DOHH2 (cell line): ENCODE data around the gene PDE3B.
A peak's percentile ranks its signal among the peaks of the same experiment; 100 is the strongest.
"Not testable (repeated sequence)": the region's sequence is repeated elsewhere in the genome, so short reads cannot be mapped to it uniquely, and the experiment has no call there.

Experiments used
- H3F3A ChIP-seq: fragments of 200-600 bp; sonication (generic), shearing (Covaris generic); 2 replicates; pipeline ENCODE4 v1.6.0; 2016; ENCODE audit warnings: antibody characterized with exemption, mild to moderate bottlenecking; ENCODE audit not compliant: control insufficient read depth, insufficient read depth
- H3K27ac ChIP-seq: fragments of 200-600 bp; sonication (generic); 2 replicates; pipeline ENCODE4 v1.5.1; 2014; ENCODE audit warnings: low read depth, mild to moderate bottlenecking, low read length, moderate library complexity
- H3K27me3 ChIP-seq: fragments of 200-600 bp; sonication (generic); 2 replicates; pipeline ENCODE4 v1.6.1; 2014; ENCODE audit warnings: mild to moderate bottlenecking, low read length, mixed read lengths; ENCODE audit not compliant: control insufficient read depth
- H3K36me3 ChIP-seq: fragments of 200-600 bp; sonication (generic); 2 replicates; pipeline ENCODE4 v1.6.1; 2014; ENCODE audit warnings: mild to moderate bottlenecking, low read length, moderate library complexity, mixed read lengths; ENCODE audit not compliant: control insufficient read depth
- H3K4me1 ChIP-seq: fragments of 200-600 bp; sonication (generic); 2 replicates; pipeline ENCODE4 v1.6.1; 2014; ENCODE audit warnings: mild to moderate bottlenecking, low read length, mixed read lengths; ENCODE audit not compliant: control insufficient read depth
- H3K4me2 ChIP-seq: fragments of 200-600 bp; sonication (generic); 2 replicates; pipeline ENCODE4 v1.6.0; 2014; ENCODE audit warnings: mild to moderate bottlenecking, low read length, moderate library complexity
- H3K4me3 ChIP-seq: fragments of 200-600 bp; sonication (generic); 2 replicates; pipeline ENCODE4 v1.5.1; 2014; ENCODE audit warnings: mild to moderate bottlenecking, low read length, mixed read lengths
- H3K79me2 ChIP-seq: fragments of 200-600 bp; sonication (generic); 2 replicates; pipeline ENCODE4 v1.6.1; 2014; ENCODE audit warnings: mild to moderate bottlenecking, low read length, mixed read lengths; ENCODE audit not compliant: control insufficient read depth
- H3K9me2 ChIP-seq: fragments of 200-600 bp; sonication (generic); replicated peaks from 2 replicates; pipeline ENCODE4 v1.6.1; 2014; ENCODE audit warnings: mild to moderate bottlenecking, low read length, mixed read lengths; ENCODE audit not compliant: control insufficient read depth
- H3K9me3 ChIP-seq: fragments of 200-600 bp; sonication (generic); 2 replicates; pipeline ENCODE4 v1.6.1; 2014; ENCODE audit warnings: antibody characterized with exemption, low read length, mixed read lengths; ENCODE audit not compliant: control insufficient read depth, insufficient read depth
- H4K20me1 ChIP-seq: fragments of 200-600 bp; sonication (generic); 2 replicates; pipeline ENCODE4 v1.6.0; 2014; ENCODE audit warnings: low read depth, mild to moderate bottlenecking, antibody characterized with exemption, low read length, moderate library complexity; ENCODE audit not compliant: control insufficient read depth, insufficient read depth
- EZH2phosphoT487 ChIP-seq: fragments of 200-600 bp; sonication (generic); IDR thresholded peaks from 2 replicates; pipeline ENCODE4 v1.6.1; 2017; ENCODE audit warnings: borderline replicate concordance, mild to moderate bottlenecking, antibody characterized with exemption, low read length, moderate library complexity, mixed read lengths
- TF ChIP-seq, protein P1 (sequence below): fragments of 200-600 bp; sonication (generic); IDR thresholded peaks from one replicate; pipeline ENCODE4 v1.5.1; 2014; ENCODE audit warnings: antibody characterized with exemption, mild to moderate bottlenecking, low read depth, low read length; ENCODE audit not compliant: poor library complexity, severe bottlenecking

PDE3B gene

DNA sequence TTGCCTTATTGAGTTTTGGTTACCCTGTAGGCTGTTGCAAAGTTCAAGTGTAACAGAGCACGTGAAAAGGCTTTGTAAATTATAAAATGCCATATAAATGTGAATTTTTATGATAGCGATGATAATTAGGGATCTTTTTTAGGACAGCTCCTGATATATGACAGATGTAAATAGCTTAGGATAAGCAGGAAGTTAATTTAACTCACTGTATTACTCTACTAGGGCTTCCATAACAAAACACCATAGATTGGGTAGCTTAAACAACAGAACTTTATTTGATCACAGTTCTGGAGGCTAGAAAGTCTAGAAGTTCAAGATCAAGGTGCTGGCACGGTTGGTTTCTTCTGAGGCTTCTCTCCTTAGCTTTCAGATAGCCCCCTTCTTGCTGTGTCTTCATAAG lies 17.0 kb upstream of the PDE3B start:
- no peaks in the 10 kb centered on the region for H3K27me3 ChIP-seq
- no peaks in the 10 kb centered on the region for H4K20me1 ChIP-seq
- H3K9me2 ChIP-seq: no peaks in the 10 kb centered on the region
- H3K4me1 ChIP-seq: peaks cover 24% of the 10 kb centered on the region
- H3K4me3 ChIP-seq: peak overlapping the region; percentile 46
- H3K27ac ChIP-seq: peak overlapping the region; percentile 31
- no peaks in the 10 kb centered on the region for H3K79me2 ChIP-seq
- TF ChIP-seq EZH2phosphoT487: no peak
- TF ChIP-seq, protein P1, sequence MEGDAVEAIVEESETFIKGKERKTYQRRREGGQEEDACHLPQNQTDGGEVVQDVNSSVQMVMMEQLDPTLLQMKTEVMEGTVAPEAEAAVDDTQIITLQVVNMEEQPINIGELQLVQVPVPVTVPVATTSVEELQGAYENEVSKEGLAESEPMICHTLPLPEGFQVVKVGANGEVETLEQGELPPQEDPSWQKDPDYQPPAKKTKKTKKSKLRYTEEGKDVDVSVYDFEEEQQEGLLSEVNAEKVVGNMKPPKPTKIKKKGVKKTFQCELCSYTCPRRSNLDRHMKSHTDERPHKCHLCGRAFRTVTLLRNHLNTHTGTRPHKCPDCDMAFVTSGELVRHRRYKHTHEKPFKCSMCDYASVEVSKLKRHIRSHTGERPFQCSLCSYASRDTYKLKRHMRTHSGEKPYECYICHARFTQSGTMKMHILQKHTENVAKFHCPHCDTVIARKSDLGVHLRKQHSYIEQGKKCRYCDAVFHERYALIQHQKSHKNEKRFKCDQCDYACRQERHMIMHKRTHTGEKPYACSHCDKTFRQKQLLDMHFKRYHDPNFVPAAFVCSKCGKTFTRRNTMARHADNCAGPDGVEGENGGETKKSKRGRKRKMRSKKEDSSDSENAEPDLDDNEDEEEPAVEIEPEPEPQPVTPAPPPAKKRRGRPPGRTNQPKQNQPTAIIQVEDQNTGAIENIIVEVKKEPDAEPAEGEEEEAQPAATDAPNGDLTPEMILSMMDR: no peak
- H3K4me2 ChIP-seq: peak overlapping the region; percentile 63
- no peaks in the 10 kb centered on the region for H3F3A ChIP-seq
- no peaks in the 10 kb centered on the region; the same call in 1 of the 2 replicates for H3K9me3 ChIP-seq
- no peaks in the 10 kb centered on the region for H3K36me3 ChIP-seq

DNA sequence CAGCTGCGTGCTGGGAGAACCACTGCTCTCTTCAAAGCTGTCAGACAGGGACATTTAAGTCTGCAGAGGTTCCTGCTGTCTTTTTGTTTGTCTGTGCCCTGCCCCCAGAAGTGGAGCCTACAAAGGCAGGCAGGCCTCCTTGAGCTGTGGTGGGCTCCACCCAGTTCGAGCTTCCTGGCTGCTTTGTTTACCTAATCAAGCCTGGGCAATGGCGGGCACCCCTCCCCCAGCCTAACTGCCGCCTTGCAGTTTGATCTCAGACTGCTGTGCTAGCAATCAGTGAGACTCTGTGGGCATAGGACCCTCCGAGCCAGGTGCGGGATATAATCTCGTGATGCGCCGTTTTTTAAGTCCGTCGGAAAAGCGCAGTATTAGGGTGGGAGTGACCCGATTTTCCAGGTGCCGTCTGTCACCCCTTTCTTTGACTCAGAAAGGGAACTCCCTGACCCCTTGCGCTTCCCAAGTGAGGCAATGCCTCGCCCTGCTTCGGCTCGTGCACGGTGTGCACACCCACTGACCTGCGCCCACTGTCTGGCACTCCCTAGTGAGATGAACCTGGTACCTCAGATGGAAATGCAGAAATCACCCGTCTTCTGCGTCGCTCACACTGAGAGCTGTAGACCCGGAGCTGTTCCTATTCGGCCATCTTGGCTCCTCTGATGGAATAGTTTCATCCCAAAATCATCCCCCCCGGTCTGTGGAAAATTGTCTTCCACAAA lies 9.9 kb upstream of the PDE3B start:
- not testable (repeated sequence) for H3F3A ChIP-seq, H3K9me3 ChIP-seq, H3K27ac ChIP-seq, H3K27me3 ChIP-seq, H4K20me1 ChIP-seq, H3K36me3 ChIP-seq, H3K9me2 ChIP-seq, H3K4me3 ChIP-seq, H3K79me2 ChIP-seq, H3K4me2 ChIP-seq
- H3K4me1 ChIP-seq: peaks cover 12% of the 10 kb centered on the region

DNA sequence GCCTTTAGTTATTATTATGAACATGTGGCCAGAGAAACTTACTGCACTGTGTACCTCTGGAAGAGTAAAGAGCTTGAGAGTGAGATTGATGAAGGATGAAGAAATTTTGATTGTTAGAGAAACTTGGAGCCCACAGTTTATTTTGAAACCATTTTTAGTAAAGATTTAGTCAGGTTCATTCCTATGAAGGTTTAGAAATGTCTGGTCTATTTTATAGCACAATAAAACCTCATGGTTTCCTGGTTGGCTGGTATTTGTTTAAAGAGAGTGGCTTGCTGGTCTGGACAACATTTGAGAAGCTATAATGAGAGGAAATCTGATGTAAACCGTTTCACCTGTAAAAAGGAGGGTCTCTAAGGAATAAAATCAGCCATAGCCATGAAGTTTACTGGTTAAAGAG lies 8.8 kb upstream of the PDE3B start:
- Histone ChIP-seq H3K9me2 (no peaks in the 10 kb centered on the region; the same call in 1 of the 2 replicates), H3K4me1 (peaks cover 12% of the 10 kb centered on the region), H3K4me3 (no peak overlapping the region), H3F3A (no peaks in the 10 kb centered on the region), H3K9me3 (no peaks in the 10 kb centered on the region), H3K4me2 (no peak overlapping the region), H3K27me3 (peaks cover 7% of the 10 kb centered on the region; the same call in 1 of the 2 replicates), H3K36me3 (no peaks in the 10 kb centered on the region), H3K27ac (no peak overlapping the region), H3K79me2 (no peaks in the 10 kb centered on the region), H4K20me1 (no peaks in the 10 kb centered on the region)
- TF ChIP-seq EZH2phosphoT487: no peak
- TF ChIP-seq, protein P1: no peak

DNA sequence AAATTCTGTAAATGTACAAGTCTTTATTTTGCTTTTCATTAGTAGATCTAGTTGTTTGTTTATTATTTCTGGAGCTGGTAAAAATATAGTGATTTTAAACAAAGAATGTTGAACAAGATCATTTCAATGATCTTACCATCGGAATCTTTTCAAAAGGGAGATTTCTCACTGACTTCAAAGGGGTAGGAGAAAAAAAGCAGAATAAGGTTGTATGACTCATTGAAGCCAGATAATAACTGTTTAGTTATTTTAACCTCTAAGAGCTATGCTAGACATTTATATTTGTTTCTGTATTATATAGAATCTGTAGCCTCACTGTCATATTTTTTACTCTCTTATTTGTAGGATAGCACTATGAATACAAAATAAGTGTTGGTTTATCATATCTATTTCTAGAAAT lies 8.1 kb upstream of the PDE3B start:
- no peak overlapping the region for H3K4me2 ChIP-seq
- peaks cover 10% of the 10 kb centered on the region; the same call in 1 of the 2 replicates for H3K27me3 ChIP-seq
- no peak overlapping the region for H3K27ac ChIP-seq
- no peaks in the 10 kb centered on the region for H3F3A ChIP-seq
- no peaks in the 10 kb centered on the region for H4K20me1 ChIP-seq
- peaks cover 12% of the 10 kb centered on the region for H3K4me1 ChIP-seq
- H3K79me2 ChIP-seq: no peaks in the 10 kb centered on the region
- no peak overlapping the region for H3K4me3 ChIP-seq
- no peaks in the 10 kb centered on the region for H3K9me3 ChIP-seq
- TF ChIP-seq, protein P1: no peak
- TF ChIP-seq EZH2phosphoT487: no peak
- no peaks in the 10 kb centered on the region for H3K36me3 ChIP-seq
- H3K9me2 ChIP-seq: no peaks in the 10 kb centered on the region; the same call in 1 of the 2 replicates
